ENCODE data around the gene MTIF3. TPM values are rescaled to one million over a fixed set of nuclear protein-coding genes. Genes with fewer than 3 reads are reported as not detected.

The MTIF3 gene
- total RNA-seq, 1 experiment from 2014 or later: 42.0 TPM

DNA sequence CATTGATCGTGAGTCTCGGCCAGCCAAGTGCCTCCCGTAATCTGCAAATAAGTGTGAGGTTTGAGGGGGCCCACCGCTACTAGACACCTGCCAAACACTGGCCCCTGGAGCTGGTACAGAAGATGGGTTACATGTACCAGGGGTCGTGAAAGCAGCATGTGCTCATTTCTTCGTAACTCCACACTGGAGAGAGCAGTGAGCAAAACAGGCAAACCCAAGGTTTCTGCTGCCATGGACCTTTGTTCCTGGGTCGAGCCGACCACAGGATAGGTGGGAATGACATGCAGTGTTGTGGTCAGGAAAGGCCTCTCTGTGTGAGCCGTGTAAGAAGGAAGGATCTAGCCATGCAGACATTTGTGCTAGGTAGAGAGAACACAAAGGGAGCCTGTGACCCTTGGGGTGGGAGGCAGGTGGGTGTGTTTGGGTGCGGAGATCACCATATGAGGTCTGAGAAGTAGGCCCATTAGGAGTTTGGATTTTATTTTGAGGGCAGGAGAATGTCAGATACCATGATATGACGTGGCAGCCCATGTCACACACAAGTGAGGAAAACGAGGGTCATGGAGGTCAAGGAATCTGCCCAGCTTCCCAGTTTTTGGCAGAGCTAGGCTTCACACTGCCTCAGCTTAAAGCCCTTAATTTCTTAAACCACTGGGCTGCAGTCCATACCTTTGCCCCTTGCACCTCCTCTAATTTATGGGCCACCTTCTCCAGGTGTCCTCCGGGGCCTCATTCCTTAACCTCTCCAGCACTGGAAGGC, 25.0 kb downstream of the MTIF3 start:
- Mint-ChIP-seq H3K4me3 (peak overlapping the region; percentile 80), H3K4me1 (peaks cover 21% of the 10 kb centered on the region), H3K9me3 (no peaks in the 10 kb centered on the region), H3K27me3 (ENCODE audit: low read depth) (peaks cover 19% of the 10 kb centered on the region), H3K36me3 (peaks cover 18% of the 10 kb centered on the region), H3K27ac (peak overlapping the region; percentile 24; the same call in 1 of the 2 replicates)
- ChIA-PET CTCF (interaction anchor here (0.5 to 4.7 kb wide), 19 partner anchors 10 to 479 kb away, joined by 3 to 57 read pairs (median 4); partner anchors contain the start of gene MTIF3), POLR2A (interaction anchor here (1.5 to 1.6 kb wide), 2 partner anchors 17 to 195 kb away, joined by 3 read pairs; no protein-coding TSS in a partner anchor)
- no peak for DNase-seq (ENCODE audit: low spot score)
- TF ChIP-seq ESRRA (CRISPR knock-in tag; IDR thresholded peaks at IDR 0.05; ENCODE audit: borderline replicate concordance) (no peak), NFYB (CRISPR knock-in tag; conservative IDR thresholded peaks at IDR 0.05; ENCODE audit: low read depth) (no peak), IRF2 (CRISPR knock-in tag; IDR thresholded peaks at IDR 0.05; ENCODE audit: borderline replicate concordance, low read depth) (no peak), SMAD3 (CRISPR knock-in tag; IDR thresholded peaks at IDR 0.05; ENCODE audit: borderline replicate concordance) (no peak)
- ATAC-seq: no peak

DNA sequence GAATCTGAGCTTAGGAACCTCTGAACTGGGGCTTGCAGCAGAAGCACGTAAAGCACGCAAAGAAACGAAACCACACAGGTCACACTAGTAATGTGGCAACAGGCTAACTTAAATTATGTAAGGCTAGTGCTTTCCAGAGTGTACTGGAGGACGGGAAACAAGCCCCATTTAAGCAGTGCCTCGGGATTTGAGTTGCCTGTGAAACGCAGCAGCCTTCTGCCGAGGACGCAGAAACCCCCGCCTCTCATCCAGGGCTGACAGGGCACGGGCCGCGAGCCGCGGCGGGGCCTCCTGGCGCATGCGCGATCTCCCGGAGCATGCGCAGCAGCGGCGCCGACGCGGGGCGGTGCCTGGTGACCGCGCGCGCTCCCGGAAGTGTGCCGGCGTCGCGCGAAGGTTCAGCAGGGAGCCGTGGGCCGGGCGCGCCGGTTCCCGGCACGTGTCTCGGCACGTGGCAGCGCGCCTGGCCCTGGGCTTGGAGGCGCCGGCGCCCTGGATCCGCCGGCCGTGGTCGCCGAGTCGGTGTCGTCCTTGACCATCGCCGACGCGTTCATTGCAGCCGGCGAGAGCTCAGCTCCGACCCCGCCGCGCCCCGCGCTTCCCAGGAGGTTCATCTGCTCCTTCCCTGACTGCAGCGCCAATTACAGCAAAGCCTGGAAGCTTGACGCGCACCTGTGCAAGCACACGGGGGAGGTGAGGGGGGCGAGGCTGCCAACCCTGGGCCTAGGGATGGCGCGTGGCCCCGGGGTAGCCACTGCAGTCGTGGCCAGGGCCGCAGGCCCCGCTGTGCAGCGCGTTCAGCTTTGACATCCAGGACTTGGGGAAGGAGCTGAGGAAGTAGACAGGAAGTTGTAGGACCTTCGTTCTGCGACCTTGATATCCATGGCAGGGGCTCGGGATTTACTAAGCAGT, 25.9 kb downstream of the MTIF3 start, which contains the start of gene GTF3A:
Gene GTF3A, plus strand, starts transcription at position 374 of the 912 bp plus-strand sequence.
- ChIA-PET POLR2A (interaction anchor here (0.6 to 1.6 kb wide), 3 partner anchors 18 to 196 kb away, joined by 3 to 4 read pairs (median 3); no protein-coding TSS in a partner anchor), CTCF (interaction anchor here (0.7 to 4.7 kb wide), 16 partner anchors 10 to 676 kb away, joined by 3 to 57 read pairs (median 4); partner anchors contain the start of genes FLT3 and MTIF3)
- Mint-ChIP-seq H3K27ac (peak within 1 kb of the TSS; percentile 20), H3K4me1 (peaks cover 22% of the 10 kb centered on the region), H3K9me3 (no peaks in the 10 kb centered on the region), H3K27me3 (ENCODE audit: low read depth) (peaks cover 19% of the 10 kb centered on the region), H3K4me3 (peak within 1 kb of the TSS; percentile 80), H3K36me3 (peaks cover 13% of the 10 kb centered on the region)
- peak; percentile 78 for DNase-seq (ENCODE audit: low spot score)
- ATAC-seq: peak; percentile 84
- TF ChIP-seq CBFB (CRISPR knock-in tag; IDR thresholded peaks at IDR 0.05; ENCODE audit: low read depth): peak; percentile 95
- TF ChIP-seq FOXK1 (CRISPR knock-in tag; IDR thresholded peaks at IDR 0.05): peak; percentile 95
- TF ChIP-seq JUN (CRISPR knock-in tag; IDR thresholded peaks at IDR 0.05): peak; percentile 95
- no peak for TF ChIP-seq HMGA2 (CRISPR knock-in tag; IDR thresholded peaks at IDR 0.05)
- TF ChIP-seq, protein P1, sequence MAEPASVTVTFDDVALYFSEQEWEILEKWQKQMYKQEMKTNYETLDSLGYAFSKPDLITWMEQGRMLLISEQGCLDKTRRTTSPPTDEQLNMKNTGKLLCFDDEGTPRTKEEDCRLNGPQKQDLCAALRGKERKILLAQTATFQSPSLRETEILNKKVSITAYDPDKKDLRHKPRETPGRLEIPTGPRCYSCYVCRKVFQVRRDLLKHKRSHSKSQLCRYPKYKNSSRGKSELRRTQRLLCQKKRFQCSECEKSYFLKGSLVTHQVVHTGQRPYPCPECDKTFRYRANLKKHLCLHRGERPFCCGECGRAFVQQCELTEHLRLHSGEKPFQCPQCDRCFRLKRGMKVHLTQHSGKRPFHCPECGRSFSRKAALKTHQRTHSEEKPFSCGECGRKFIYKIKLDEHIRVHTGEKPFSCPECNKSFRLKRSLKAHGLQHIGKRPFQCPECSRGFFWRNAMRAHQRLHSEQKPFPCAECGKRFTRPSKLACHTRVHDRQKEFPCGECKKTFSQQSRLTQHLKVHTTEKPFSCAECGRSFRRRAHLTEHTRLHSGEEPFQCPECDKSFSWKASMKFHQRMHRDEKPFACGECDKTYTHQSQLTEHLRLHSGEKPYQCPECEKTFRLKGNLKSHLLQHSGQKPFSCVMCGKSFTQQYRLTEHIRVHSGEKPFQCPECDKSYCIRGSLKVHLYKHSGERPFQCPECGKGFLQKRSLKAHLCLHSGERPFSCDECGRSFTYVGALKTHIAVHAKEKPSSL (CRISPR knock-in tag; conservative IDR thresholded peaks at IDR 0.05): no peak
- TF ChIP-seq FOXP1 (CRISPR knock-in tag; IDR thresholded peaks at IDR 0.05; ENCODE audit: borderline replicate concordance): peak; percentile 99
- TF ChIP-seq, protein P2, sequence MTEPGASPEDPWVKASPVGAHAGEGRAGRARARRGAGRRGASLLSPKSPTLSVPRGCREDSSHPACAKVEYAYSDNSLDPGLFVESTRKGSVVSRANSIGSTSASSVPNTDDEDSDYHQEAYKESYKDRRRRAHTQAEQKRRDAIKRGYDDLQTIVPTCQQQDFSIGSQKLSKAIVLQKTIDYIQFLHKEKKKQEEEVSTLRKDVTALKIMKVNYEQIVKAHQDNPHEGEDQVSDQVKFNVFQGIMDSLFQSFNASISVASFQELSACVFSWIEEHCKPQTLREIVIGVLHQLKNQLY (CRISPR knock-in tag; IDR thresholded peaks at IDR 0.05): 0 out of 2 replicates have a peak, but pooled peaks have one; percentile 70
- no peak for TF ChIP-seq NFATC4 (CRISPR knock-in tag; IDR thresholded peaks at IDR 0.05)
- TF ChIP-seq, protein P3, sequence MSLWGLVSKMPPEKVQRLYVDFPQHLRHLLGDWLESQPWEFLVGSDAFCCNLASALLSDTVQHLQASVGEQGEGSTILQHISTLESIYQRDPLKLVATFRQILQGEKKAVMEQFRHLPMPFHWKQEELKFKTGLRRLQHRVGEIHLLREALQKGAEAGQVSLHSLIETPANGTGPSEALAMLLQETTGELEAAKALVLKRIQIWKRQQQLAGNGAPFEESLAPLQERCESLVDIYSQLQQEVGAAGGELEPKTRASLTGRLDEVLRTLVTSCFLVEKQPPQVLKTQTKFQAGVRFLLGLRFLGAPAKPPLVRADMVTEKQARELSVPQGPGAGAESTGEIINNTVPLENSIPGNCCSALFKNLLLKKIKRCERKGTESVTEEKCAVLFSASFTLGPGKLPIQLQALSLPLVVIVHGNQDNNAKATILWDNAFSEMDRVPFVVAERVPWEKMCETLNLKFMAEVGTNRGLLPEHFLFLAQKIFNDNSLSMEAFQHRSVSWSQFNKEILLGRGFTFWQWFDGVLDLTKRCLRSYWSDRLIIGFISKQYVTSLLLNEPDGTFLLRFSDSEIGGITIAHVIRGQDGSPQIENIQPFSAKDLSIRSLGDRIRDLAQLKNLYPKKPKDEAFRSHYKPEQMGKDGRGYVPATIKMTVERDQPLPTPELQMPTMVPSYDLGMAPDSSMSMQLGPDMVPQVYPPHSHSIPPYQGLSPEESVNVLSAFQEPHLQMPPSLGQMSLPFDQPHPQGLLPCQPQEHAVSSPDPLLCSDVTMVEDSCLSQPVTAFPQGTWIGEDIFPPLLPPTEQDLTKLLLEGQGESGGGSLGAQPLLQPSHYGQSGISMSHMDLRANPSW (CRISPR knock-in tag; conservative IDR thresholded peaks at IDR 0.05; ENCODE audit: low read depth): no peak
- no peak for TF ChIP-seq GRHL2 (CRISPR knock-in tag; IDR thresholded peaks at IDR 0.05; ENCODE audit: insufficient replicate concordance, severe bottlenecking)
- TF ChIP-seq, protein P4, sequence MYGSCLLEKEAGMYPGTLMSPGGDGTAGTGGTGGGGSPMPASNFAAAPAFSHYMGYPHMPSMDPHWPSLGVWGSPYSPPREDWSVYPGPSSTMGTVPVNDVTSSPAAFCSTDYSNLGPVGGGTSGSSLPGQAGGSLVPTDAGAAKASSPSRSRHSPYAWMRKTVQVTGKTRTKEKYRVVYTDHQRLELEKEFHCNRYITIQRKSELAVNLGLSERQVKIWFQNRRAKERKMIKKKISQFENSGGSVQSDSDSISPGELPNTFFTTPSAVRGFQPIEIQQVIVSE (CRISPR knock-in tag; IDR thresholded peaks at IDR 0.05; ENCODE audit: borderline replicate concordance): no peak
- TF ChIP-seq, protein P5, sequence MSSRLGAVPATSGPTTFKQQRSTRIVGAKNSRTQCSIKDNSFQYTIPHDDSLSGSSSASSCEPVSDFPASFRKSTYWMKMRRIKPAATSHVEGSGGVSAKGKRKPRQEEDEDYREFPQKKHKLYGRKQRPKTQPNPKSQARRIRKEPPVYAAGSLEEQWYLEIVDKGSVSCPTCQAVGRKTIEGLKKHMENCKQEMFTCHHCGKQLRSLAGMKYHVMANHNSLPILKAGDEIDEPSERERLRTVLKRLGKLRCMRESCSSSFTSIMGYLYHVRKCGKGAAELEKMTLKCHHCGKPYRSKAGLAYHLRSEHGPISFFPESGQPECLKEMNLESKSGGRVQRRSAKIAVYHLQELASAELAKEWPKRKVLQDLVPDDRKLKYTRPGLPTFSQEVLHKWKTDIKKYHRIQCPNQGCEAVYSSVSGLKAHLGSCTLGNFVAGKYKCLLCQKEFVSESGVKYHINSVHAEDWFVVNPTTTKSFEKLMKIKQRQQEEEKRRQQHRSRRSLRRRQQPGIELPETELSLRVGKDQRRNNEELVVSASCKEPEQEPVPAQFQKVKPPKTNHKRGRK (CRISPR knock-in tag; IDR thresholded peaks at IDR 0.05; ENCODE audit: borderline replicate concordance): 0 out of 2 replicates have a peak, but pooled peaks have one; percentile 44
- peak; percentile 98 for TF ChIP-seq TP53 (CRISPR knock-in tag; IDR thresholded peaks at IDR 0.05)
- TF ChIP-seq GTF2I (CRISPR knock-in tag; conservative IDR thresholded peaks at IDR 0.05): no peak
- 0 out of 2 replicates have a peak, but pooled peaks have one; percentile 80 for TF ChIP-seq ZNF138 (CRISPR knock-in tag; conservative IDR thresholded peaks at IDR 0.05)
- TF ChIP-seq, protein P6, sequence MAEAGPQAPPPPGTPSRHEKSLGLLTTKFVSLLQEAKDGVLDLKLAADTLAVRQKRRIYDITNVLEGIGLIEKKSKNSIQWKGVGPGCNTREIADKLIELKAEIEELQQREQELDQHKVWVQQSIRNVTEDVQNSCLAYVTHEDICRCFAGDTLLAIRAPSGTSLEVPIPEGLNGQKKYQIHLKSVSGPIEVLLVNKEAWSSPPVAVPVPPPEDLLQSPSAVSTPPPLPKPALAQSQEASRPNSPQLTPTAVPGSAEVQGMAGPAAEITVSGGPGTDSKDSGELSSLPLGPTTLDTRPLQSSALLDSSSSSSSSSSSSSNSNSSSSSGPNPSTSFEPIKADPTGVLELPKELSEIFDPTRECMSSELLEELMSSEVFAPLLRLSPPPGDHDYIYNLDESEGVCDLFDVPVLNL (CRISPR knock-in tag; IDR thresholded peaks at IDR 0.05; ENCODE audit: borderline replicate concordance, low read depth): peak; percentile 86
- TF ChIP-seq NFYB (CRISPR knock-in tag; conservative IDR thresholded peaks at IDR 0.05; ENCODE audit: low read depth): peak; percentile 40
